HepG2 (cell line): ENCODE data around the gene WDR76. TPM values are rescaled to one million over a fixed set of nuclear protein-coding genes. Genes with fewer than 3 reads are reported as not detected.

Experiments used
- ATAC-seq: fragments of 200-7000 bp; cut with Tn5 transposase; 3 replicates; pipeline ENCODE4 v1.9.1; 2020; ENCODE audit warnings: mild to moderate bottlenecking, moderate library complexity
- BruUV-seq: library from RNA; stranded (reverse); fragments of 400-500 nt; replicated peaks from 2 replicates; lab custom pipeline; 2021; lab: Mats Ljungman, UMichigan
- CTCF ChIA-PET: fragments of 300-600 bp; formaldehyde crosslinking; extraction: SDS; loops from one replicate; lab custom pipeline; 2021; ENCODE audit warnings: low total read pairs, inconsistent platforms, low intra/inter-chr PET ratio; lab: Yijun Ruan, JAX
- POLR2A ChIA-PET: fragments of 350-600 bp; sonication (Branson Sonifier 250); formaldehyde crosslinking; loops from one replicate; lab custom pipeline; 2020; ENCODE audit warnings: antibody characterized with exemption, inconsistent platforms; lab: Yijun Ruan, JAX
- DNase-seq: peaks from one replicate; pipeline ENCODE4 v3.0.0-alpha.2; 2015; ENCODE audit warnings: low spot score
- FAIRE-seq: peaks from 3 replicates; lab custom pipeline; 2011; peaks lifted over from hg19 to GRCh38; lab: Jason Lieb, UNC
- H2AFZ ChIP-seq: one replicate; pipeline ENCODE4 v1.6.1; 2011; ENCODE audit warnings: low read length, inconsistent platforms
- H3K27ac ChIP-seq: fragments of 300-600 bp; 3 replicates; pipeline ENCODE4 v1.8.0; 2011; ENCODE audit warnings: mixed run types, mild to moderate bottlenecking, mixed read lengths, low read length, inconsistent platforms; ENCODE audit not compliant: insufficient read depth; ENCODE audit errors: extremely low read length
- H3K27me3 ChIP-seq, 2 experiments: fragments of 200-600 bp in 1 of 2; 2 replicates in 1 of 2; 3 replicates in 1 of 2; pipeline versions ENCODE4 v1.6.0 to v1.8.0; 2011; ENCODE audit warnings: low read length in 2 of 2, mild to moderate bottlenecking in 2 of 2, moderate library complexity in 2 of 2, inconsistent platforms in 1 of 2; ENCODE audit not compliant: insufficient read depth in 2 of 2, control insufficient read depth in 1 of 2
- H3K36me3 ChIP-seq, 2 experiments: fragments of 200-600 bp in 1 of 2; replicated peaks in 1 of 2; 2 replicates in 1 of 2; 3 replicates in 1 of 2; pipeline versions ENCODE4 v1.5.1 to v1.8.0; 2011; ENCODE audit warnings: low read length in 2 of 2, inconsistent platforms in 1 of 2; ENCODE audit not compliant: insufficient read depth in 2 of 2, control insufficient read depth in 1 of 2
- H3K4me1 ChIP-seq: 2 replicates; pipeline ENCODE4 v1.5.1; 2012; ENCODE audit warnings: low read length, inconsistent platforms; ENCODE audit not compliant: insufficient read depth
- H3K4me2 ChIP-seq: 2 replicates; pipeline ENCODE4 v1.6.0; 2011; ENCODE audit warnings: low read depth, low read length, inconsistent platforms
- H3K4me3 ChIP-seq, 3 experiments: fragments of 200-600 bp in 1 of 3; sonication (generic), shearing (Covaris generic) in 1 of 3; replicated peaks in 1 of 3; 2 replicates each; pipeline ENCODE4 v1.5.1; 2011 to 2016; ENCODE audit warnings: low read length in 3 of 3, inconsistent platforms in 2 of 3, low read depth in 2 of 3, mild to moderate bottlenecking in 2 of 3, control low read depth in 1 of 3, mixed read lengths in 1 of 3; ENCODE audit not compliant: insufficient read depth in 1 of 3
- H3K79me2 ChIP-seq: one replicate; pipeline ENCODE4 v1.6.1; 2011; ENCODE audit warnings: low read length, inconsistent platforms; ENCODE audit not compliant: insufficient read depth
- H3K9ac ChIP-seq: 2 replicates; pipeline ENCODE4 v1.6.0; 2011; ENCODE audit warnings: mild to moderate bottlenecking, low read depth, low read length, inconsistent platforms; ENCODE audit not compliant: insufficient read depth
- H3K9me3 ChIP-seq: 2 replicates; pipeline ENCODE4 v1.5.1; 2012; ENCODE audit warnings: mild to moderate bottlenecking, low read length
- H4K20me1 ChIP-seq: 2 replicates; pipeline ENCODE4 v1.6.0; 2011; ENCODE audit warnings: inconsistent platforms, mild to moderate bottlenecking, low read length, moderate library complexity; ENCODE audit not compliant: insufficient read depth
- FOSL1 ChIP-seq: sonication (generic); formaldehyde crosslinking; IDR thresholded peaks from 2 replicates; pipeline ENCODE4 v1.9.0; 2021; ENCODE audit warnings: missing genetic modification reagents, borderline replicate concordance
- NAIF1 ChIP-seq: sonication (generic); formaldehyde crosslinking; IDR thresholded peaks from 2 replicates; pipeline ENCODE4 v1.5.0; 2020; ENCODE audit warnings: mild to moderate bottlenecking, missing genetic modification reagents, borderline replicate concordance
- PCBP1 ChIP-seq: fragments of 200-400 bp; formaldehyde crosslinking; IDR thresholded peaks from 2 replicates; pipeline ENCODE4 v1.6.1; 2017; ENCODE audit warnings: mild to moderate bottlenecking, low read depth, low read length, borderline replicate concordance
- RAD51 ChIP-seq: fragments of 450-650 bp; IDR thresholded peaks from 2 replicates; pipeline ENCODE4 v1.6.1; 2016; ENCODE audit warnings: borderline replicate concordance
- SRF ChIP-seq: IDR thresholded peaks from 2 replicates; pipeline ENCODE4 v1.6.1; 2011; ENCODE audit warnings: mild to moderate bottlenecking, low read depth, low read length, moderate library complexity
- ZFAT ChIP-seq: sonication (generic); formaldehyde crosslinking; conservative IDR thresholded peaks from 2 replicates; pipeline ENCODE4 v1.8.1; 2023; ENCODE audit warnings: missing genetic modification reagents, inconsistent platforms
- ZNF234 ChIP-seq: sonication (generic); formaldehyde crosslinking; conservative IDR thresholded peaks from 2 replicates; pipeline ENCODE4 v1.5.1; 2020; ENCODE audit warnings: mild to moderate bottlenecking, missing genetic modification reagents
- ZNF598 ChIP-seq: sonication (generic); formaldehyde crosslinking; IDR thresholded peaks from 2 replicates; pipeline ENCODE4 v1.5.1; 2020; ENCODE audit warnings: mild to moderate bottlenecking, missing genetic modification reagents, borderline replicate concordance
- WGBS: methylation state at CpG from one replicate; pipeline ENCODE4 v1.1.6; 2017; ENCODE audit warnings: low lambda C conversion rate; 5-methylcytosine and 5-hydroxymethylcytosine counted together
- in situ Hi-C: cut with HindIII; loops from 2 replicates; pipeline ENCODE4 v1.10.0; 2017; ENCODE audit warnings: low pct_unique_long_range_greater_than_20kb; ENCODE audit not compliant: extremely low pct_ligation_motif_present
- intact Hi-C: fragments of 100-400 bp; cut with micrococcal nuclease; formaldehyde crosslinking; loops from one replicate; pipeline ENCODE4 v1.10.0; 2022; ENCODE audit not compliant: unreplicated experiment
- polyA plus RNA-seq, 8 experiments: library from polyadenylated mRNA; depleted of rRNA in 3 of 8; stranded (reverse) in 7 of 8; unstranded in 1 of 8; fragments of >200 nt; fragmentation: Illumina TruSeq in 4 of 8; extraction: Trizol in 4 of 8; gene quantifications; 2 replicates each; pipeline versions ENCODE4 v1.2.1 to v1.2.3, GENCODE V29; 2011 to 2016; ENCODE audit warnings: low read depth in 4 of 8, missing spikeins in 1 of 8, mixed read lengths in 1 of 8; ENCODE audit not compliant: insufficient read depth in 1 of 8
- total RNA-seq, 5 experiments: library from RNA; depleted of rRNA; stranded (reverse); fragments of >200 nt; fragmentation: Illumina TruSeq; extraction: Trizol; gene quantifications; 2 replicates each; pipeline ENCODE4 v1.2.3, GENCODE V29; 2016; ENCODE audit warnings: low read depth in 1 of 5
- TF ChIP-seq, protein P1 (sequence below): sonication (generic); formaldehyde crosslinking; IDR thresholded peaks from 2 replicates; pipeline ENCODE4 v1.5.1; 2020; ENCODE audit warnings: mild to moderate bottlenecking, missing genetic modification reagents, borderline replicate concordance
- TF ChIP-seq, protein P2 (sequence below): sonication (generic); formaldehyde crosslinking; IDR thresholded peaks from 2 replicates; pipeline ENCODE4 v1.5.1; 2020; ENCODE audit warnings: missing genetic modification reagents, mild to moderate bottlenecking, borderline replicate concordance
- TF ChIP-seq, protein P3 (sequence below): sonication (generic); formaldehyde crosslinking; IDR thresholded peaks from 2 replicates; pipeline ENCODE4 v1.9.0; 2021; ENCODE audit warnings: mild to moderate bottlenecking, missing genetic modification reagents
- TF ChIP-seq, protein P4 (sequence below): IDR thresholded peaks from 2 replicates; pipeline ENCODE4 v1.6.1; 2016; ENCODE audit warnings: missing genetic modification reagents, missing compliant biosample characterization
- TF ChIP-seq, protein P5 (sequence below): sonication (generic); formaldehyde crosslinking; IDR thresholded peaks from 2 replicates; pipeline ENCODE4 v1.4.0; 2020; ENCODE audit warnings: missing genetic modification reagents, borderline replicate concordance
- TF ChIP-seq, protein P6 (sequence below): sonication (generic); formaldehyde crosslinking; IDR thresholded peaks from 2 replicates; pipeline ENCODE4 v1.4.0; 2020; ENCODE audit warnings: mild to moderate bottlenecking, missing genetic modification reagents

The WDR76 gene
- total and polyA plus RNA-seq, 2 of the 13 experiments (the other 11 are each of a cell fraction or from before 2014, with no cell fraction given), result 1.1 to 9.7 TPM

DNA sequence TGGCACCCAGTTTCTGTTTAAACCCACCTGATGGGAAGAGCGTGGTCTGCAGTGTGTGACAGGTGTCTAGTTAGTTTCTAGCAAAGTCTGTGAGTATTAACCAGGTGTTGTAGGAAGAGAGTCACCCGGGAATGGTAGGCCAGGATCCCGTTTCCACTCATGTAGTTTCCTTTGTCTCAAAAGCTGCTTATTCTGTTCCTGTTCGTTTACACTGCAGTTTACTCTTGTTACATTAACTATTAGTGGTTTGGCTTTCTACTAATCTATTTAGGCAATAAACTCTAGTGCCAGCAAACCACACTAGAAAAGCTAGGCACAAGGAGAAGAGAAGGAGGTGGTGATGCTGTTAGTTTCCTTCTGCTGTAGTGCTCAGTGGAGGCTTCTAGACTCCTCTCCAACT, 32.7 kb downstream of the WDR76 start:
- H3K79me2 ChIP-seq, result no peaks in the 10 kb centered on the region
- BruUV-seq, result no TSS peak
- H3K4me1 ChIP-seq, result no peaks in the 10 kb centered on the region
- no peak overlapping the region for H3K4me2 ChIP-seq
- no peaks in the 10 kb centered on the region for H3K9me3 ChIP-seq
- FAIRE-seq, result no peak
- no peaks in the 10 kb centered on the region for H4K20me1 ChIP-seq
- DNase-seq, result no peak
- no peaks in the 10 kb centered on the region for H3K27me3 ChIP-seq
- no peak overlapping the region for H2AFZ ChIP-seq
- CTCF ChIA-PET, result no interaction called here
- WGBS, result 56% methylated on average over 4 of the region's 4 CpGs
- no peak overlapping the region for H3K4me3 ChIP-seq
- POLR2A ChIA-PET, result no interaction called here
- H3K9ac ChIP-seq, result no peak overlapping the region
- in situ Hi-C loops (no loop called here), intact Hi-C loops (no loop called here)
- no peaks in the 10 kb centered on the region for H3K36me3 ChIP-seq
- no peak overlapping the region for H3K27ac ChIP-seq
- ATAC-seq, result no peak
- TF ChIP-seq, protein P1, sequence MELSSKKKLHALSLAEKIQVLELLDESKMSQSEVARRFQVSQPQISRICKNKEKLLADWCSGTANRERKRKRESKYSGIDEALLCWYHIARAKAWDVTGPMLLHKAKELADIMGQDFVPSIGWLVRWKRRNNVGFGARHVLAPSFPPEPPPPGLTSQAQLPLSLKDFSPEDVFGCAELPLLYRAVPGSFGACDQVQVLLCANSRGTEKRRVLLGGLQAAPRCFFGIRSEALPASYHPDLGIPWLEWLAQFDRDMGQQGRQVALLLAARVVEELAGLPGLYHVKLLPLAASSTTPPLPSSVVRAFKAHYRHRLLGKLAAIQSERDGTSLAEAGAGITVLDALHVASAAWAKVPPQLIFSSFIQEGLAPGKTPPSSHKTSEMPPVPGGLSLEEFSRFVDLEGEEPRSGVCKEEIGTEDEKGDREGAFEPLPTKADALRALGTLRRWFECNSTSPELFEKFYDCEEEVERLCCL (CRISPR knock-in tag), result no peak
- TF ChIP-seq, protein P2, sequence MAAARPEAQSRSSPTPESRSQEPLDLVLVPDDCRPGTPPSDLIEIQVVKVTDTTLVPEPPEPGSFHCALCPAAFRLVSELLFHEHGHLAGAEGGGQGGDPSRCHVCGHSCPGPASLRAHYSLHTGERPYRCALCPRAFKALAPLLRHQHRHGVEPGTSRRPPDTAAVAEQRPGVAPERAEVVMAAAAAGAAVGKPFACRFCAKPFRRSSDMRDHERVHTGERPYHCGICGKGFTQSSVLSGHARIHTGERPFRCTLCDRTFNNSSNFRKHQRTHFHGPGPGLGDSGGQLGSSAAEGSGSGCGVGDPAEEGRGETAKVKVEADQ (CRISPR knock-in tag), result no peak
- no peak for TF ChIP-seq RAD51
- no peak for TF ChIP-seq NAIF1 (CRISPR knock-in tag)
- no peak for TF ChIP-seq ZNF598 (CRISPR knock-in tag)
- no peak for TF ChIP-seq ZFAT (CRISPR knock-in tag)
- no peak for TF ChIP-seq FOSL1
- no peak for TF ChIP-seq SRF
- no peak for TF ChIP-seq ZNF234 (CRISPR knock-in tag)
- TF ChIP-seq, protein P3, sequence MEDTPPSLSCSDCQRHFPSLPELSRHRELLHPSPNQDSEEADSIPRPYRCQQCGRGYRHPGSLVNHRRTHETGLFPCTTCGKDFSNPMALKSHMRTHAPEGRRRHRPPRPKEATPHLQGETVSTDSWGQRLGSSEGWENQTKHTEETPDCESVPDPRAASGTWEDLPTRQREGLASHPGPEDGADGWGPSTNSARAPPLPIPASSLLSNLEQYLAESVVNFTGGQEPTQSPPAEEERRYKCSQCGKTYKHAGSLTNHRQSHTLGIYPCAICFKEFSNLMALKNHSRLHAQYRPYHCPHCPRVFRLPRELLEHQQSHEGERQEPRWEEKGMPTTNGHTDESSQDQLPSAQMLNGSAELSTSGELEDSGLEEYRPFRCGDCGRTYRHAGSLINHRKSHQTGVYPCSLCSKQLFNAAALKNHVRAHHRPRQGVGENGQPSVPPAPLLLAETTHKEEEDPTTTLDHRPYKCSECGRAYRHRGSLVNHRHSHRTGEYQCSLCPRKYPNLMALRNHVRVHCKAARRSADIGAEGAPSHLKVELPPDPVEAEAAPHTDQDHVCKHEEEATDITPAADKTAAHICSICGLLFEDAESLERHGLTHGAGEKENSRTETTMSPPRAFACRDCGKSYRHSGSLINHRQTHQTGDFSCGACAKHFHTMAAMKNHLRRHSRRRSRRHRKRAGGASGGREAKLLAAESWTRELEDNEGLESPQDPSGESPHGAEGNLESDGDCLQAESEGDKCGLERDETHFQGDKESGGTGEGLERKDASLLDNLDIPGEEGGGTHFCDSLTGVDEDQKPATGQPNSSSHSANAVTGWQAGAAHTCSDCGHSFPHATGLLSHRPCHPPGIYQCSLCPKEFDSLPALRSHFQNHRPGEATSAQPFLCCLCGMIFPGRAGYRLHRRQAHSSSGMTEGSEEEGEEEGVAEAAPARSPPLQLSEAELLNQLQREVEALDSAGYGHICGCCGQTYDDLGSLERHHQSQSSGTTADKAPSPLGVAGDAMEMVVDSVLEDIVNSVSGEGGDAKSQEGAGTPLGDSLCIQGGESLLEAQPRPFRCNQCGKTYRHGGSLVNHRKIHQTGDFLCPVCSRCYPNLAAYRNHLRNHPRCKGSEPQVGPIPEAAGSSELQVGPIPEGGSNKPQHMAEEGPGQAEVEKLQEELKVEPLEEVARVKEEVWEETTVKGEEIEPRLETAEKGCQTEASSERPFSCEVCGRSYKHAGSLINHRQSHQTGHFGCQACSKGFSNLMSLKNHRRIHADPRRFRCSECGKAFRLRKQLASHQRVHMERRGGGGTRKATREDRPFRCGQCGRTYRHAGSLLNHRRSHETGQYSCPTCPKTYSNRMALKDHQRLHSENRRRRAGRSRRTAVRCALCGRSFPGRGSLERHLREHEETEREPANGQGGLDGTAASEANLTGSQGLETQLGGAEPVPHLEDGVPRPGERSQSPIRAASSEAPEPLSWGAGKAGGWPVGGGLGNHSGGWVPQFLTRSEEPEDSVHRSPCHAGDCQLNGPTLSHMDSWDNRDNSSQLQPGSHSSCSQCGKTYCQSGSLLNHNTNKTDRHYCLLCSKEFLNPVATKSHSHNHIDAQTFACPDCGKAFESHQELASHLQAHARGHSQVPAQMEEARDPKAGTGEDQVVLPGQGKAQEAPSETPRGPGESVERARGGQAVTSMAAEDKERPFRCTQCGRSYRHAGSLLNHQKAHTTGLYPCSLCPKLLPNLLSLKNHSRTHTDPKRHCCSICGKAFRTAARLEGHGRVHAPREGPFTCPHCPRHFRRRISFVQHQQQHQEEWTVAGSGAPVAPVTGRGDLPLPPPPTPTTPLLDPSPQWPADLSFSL, result no peak
- TF ChIP-seq, protein P4, sequence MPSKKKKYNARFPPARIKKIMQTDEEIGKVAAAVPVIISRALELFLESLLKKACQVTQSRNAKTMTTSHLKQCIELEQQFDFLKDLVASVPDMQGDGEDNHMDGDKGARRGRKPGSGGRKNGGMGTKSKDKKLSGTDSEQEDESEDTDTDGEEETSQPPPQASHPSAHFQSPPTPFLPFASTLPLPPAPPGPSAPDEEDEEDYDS, result no peak
- TF ChIP-seq, protein P5, sequence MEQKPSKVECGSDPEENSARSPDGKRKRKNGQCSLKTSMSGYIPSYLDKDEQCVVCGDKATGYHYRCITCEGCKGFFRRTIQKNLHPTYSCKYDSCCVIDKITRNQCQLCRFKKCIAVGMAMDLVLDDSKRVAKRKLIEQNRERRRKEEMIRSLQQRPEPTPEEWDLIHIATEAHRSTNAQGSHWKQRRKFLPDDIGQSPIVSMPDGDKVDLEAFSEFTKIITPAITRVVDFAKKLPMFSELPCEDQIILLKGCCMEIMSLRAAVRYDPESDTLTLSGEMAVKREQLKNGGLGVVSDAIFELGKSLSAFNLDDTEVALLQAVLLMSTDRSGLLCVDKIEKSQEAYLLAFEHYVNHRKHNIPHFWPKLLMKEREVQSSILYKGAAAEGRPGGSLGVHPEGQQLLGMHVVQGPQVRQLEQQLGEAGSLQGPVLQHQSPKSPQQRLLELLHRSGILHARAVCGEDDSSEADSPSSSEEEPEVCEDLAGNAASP, result no peak
- TF ChIP-seq PCBP1, result no peak
- TF ChIP-seq, protein P6, sequence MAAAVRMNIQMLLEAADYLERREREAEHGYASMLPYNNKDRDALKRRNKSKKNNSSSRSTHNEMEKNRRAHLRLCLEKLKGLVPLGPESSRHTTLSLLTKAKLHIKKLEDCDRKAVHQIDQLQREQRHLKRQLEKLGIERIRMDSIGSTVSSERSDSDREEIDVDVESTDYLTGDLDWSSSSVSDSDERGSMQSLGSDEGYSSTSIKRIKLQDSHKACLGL (CRISPR knock-in tag), result no peak
